GM19438 (cell line): ENCODE measurements around the gene LDB2.

ENCODE experiments used
- ATAC-seq: cut with Tn5 transposase; IDR thresholded peaks from one replicate; pipeline ENCODE4 v1.9.1; 2021; ENCODE audit warnings: low read depth; ENCODE audit not compliant: unreplicated experiment

The LDB2 gene

GRCh38 chr4:16809943-16810342 lies 88.5 kb downstream of the LDB2 start:
- no peak for ATAC-seq

DNA sequence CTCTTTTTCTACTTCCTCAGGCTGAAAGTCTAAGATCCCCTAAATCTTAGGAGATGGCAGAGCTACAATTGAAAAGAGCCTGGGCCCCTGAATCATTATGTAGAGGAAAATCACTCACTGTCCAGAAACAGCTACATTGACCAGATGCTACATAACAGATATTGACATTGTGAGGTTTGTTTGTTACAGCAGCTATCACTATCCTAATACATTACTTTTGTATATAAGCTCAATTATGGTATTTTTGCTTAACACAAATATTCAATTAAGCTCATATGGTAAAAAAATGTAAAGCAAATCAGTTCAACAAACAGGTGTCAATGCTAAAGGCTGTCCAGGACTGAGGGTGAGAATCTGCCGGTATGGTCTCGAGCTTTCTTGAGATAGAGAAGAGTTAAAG lies 89.4 kb downstream of the LDB2 start:
- ATAC-seq: no peak

DNA sequence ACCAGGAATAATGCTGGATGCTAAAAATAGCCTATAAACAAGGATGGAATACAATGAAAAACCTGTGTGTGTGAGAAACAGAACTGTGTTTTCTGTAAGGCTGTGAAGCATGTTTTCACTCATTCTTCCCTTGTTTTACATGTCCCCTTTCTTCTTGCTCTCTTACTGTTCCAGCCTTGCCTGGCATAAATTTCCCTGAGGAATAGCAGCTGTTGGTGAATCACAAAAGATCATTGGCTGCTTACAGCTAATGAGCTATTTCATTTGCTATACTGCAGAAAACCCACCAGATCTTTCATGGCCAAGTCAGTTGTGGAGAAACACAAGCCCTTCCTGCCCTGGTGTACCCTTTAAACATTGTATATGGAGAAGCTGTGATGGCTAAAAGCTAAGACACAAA lies 91.1 kb downstream of the LDB2 start:
- ATAC-seq: no peak

DNA sequence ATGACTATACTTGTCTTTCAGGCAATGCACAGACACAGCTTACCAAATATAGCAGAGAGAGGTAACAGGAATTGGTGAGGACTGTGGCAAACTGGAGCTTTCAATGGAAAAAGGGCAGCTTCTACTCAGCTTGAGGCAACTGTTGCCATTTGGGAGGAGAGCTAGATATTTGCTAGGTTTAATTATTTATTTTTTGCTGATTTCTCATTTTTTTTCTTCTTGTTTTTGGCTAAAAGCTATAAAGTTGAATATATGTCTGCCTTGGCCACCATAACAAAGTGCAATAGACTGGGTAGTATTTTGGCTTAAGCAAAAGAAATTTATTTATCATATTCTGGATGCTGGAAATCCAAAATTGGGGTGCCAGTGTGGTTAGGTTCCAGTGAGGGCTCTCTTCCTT lies 93.9 kb downstream of the LDB2 start:
- no peak for ATAC-seq

- ATAC-seq: no peak
These were observed 96.4 kb downstream of the LDB2 start for GRCh38 chr4:16802044-16802443.

GRCh38 chr4:16801356-16801755 lies 97.1 kb downstream of the LDB2 start:
- no peak for ATAC-seq

- ATAC-seq: no peak
These were observed 103.5 kb downstream of the LDB2 start for GRCh38 chr4:16794816-16795445.

- ATAC-seq: no peak
These were observed 107.0 kb downstream of the LDB2 start for GRCh38 chr4:16791460-16791859.

GRCh38 chr4:16790508-16790907 lies 107.9 kb downstream of the LDB2 start:
- ATAC-seq: no peak

DNA sequence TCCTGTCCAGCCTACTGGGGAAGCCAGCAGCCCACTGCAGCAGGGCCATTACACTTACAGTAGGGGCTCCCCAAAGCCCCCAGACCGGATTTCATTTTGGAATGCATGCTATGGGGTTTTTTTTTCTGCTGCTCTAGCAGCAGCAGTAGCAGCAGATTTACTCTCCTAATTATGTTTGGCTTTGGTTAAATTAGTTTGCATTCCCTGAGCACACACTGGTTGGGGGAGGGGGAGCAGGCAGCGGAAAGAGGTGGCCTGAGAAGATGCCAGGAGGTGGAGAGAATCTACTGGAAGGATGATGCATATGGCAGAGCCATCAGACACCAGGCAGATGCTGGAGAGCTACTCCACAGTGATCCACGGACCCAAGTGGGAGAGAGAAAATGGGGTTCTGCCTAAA lies 109.6 kb downstream of the LDB2 start:
- no peak for ATAC-seq

GRCh38 chr4:16785793-16786527 lies 112.5 kb downstream of the LDB2 start:
- no peak for ATAC-seq

GRCh38 chr4:16783119-16783518 lies 115.3 kb downstream of the LDB2 start:
- ATAC-seq: no peak

GRCh38 chr4:16779028-16779675 lies 119.3 kb downstream of the LDB2 start:
- no peak for ATAC-seq

DNA sequence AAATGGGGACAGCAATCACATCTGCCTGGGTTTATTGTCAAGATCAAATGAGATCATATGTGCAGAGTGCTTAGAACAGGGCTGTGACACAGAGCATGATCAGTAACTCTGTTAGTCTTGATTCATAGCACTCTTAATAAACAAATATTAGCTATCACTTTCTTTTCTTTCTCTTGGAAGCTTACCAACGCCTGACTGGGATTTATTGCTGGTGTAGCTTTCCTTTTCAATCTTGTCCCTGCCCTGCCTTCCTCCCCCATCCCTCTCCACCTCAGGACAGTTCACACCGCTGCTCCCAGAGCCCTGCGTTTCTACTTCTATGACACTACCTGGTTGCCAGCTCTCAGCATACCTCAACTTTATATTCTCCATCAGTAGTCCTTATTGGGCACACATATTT lies 120.7 kb downstream of the LDB2 start:
- no peak for ATAC-seq

GRCh38 chr4:16775411-16776154 lies 122.9 kb downstream of the LDB2 start:
- no peak for ATAC-seq

GRCh38 chr4:16772366-16772850 lies 126.0 kb downstream of the LDB2 start:
- no peak for ATAC-seq

GRCh38 chr4:16770710-16771285 lies 127.6 kb downstream of the LDB2 start:
- no peak for ATAC-seq

DNA sequence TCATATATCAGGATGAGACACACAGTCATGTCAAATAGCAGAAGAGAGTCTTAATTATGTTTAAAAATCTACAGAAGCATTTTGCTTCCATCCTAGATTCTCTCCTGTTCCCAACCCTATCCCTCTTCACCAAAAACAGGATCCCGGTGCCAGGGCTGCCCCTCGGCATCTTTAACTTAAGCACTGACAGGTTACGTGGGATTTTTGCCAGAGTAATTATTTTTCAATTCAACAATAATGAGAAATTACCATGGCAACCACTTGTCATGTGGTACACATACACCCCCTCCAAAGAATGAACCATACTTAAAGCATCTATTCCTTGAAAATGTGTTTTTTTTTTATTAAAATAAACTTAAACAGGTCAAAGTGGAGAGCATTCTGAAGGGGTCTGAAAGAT lies 130.6 kb downstream of the LDB2 start:
- ATAC-seq: no peak

GRCh38 chr4:16767251-16767650 lies 131.2 kb downstream of the LDB2 start:
- ATAC-seq: no peak

DNA sequence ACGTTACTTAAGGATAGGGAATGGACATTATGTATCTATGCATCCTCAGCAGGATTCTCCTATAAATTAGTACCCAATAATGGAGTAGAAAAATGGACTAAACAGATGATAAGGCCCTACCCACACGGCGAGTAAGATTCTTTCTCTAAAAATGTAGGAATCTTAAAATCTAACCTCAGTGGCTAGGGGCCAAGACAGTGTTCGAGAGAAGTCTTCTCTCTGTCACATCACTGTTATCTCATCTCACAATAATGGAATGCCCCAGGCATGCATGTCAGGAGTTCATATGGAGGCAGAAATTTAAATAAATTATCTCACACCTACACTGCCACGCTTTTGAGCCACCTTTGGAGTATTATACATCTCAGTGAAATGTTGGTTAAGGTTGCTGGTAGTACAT lies 132.9 kb downstream of the LDB2 start:
- ATAC-seq: no peak

DNA sequence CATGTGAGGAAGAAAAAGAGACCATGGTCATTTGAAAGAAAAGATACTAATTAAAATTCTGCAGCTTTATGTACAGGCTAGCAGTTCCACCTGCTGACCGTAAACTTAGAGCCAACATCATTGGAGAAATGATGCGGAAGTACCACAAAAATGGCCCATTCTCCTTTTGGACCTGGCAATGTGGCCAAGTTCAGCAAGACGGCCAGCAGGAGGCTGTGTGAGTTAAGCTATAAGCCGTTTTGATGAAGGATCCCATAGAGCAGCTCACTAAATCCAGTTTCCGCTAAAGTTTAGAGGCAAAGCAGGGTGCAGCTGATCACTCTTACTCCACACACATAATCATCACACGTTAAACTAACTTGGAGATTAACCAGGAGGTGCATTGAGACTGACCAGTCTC lies 133.8 kb downstream of the LDB2 start:
- no peak for ATAC-seq
